HepG2 (cell line): Measurements from ENCODE around the gene ZNF804A. TPM values are rescaled to one million over a fixed set of nuclear protein-coding genes. Genes with fewer than 3 reads are reported as not detected.
"Not testable (repeated sequence)": the region's sequence is repeated elsewhere in the genome, so short reads cannot be mapped to it uniquely, and the experiment has no call there.

Experiments used
- ATAC-seq: fragments of 200-7000 bp; cut with Tn5 transposase; 3 replicates; pipeline ENCODE4 v1.9.1; 2020; ENCODE audit warnings: mild to moderate bottlenecking, moderate library complexity
- BruUV-seq: library from RNA; stranded (reverse); fragments of 400-500 nt; replicated peaks from 2 replicates; lab custom pipeline; 2021; lab: Mats Ljungman, UMichigan
- CTCF ChIA-PET: fragments of 300-600 bp; formaldehyde crosslinking; extraction: SDS; loops from one replicate; lab custom pipeline; 2021; ENCODE audit warnings: low total read pairs, inconsistent platforms, low intra/inter-chr PET ratio; lab: Yijun Ruan, JAX
- POLR2A ChIA-PET: fragments of 350-600 bp; sonication (Branson Sonifier 250); formaldehyde crosslinking; loops from one replicate; lab custom pipeline; 2020; ENCODE audit warnings: antibody characterized with exemption, inconsistent platforms; lab: Yijun Ruan, JAX
- DNase-seq: peaks from one replicate; pipeline ENCODE4 v3.0.0-alpha.2; 2015; ENCODE audit warnings: low spot score
- FAIRE-seq: peaks from 3 replicates; lab custom pipeline; 2011; peaks lifted over from hg19 to GRCh38; lab: Jason Lieb, UNC
- H2AFZ ChIP-seq: one replicate; pipeline ENCODE4 v1.6.1; 2011; ENCODE audit warnings: low read length, inconsistent platforms
- H3K27ac ChIP-seq: fragments of 300-600 bp; 3 replicates; pipeline ENCODE4 v1.8.0; 2011; ENCODE audit warnings: mixed run types, mild to moderate bottlenecking, mixed read lengths, low read length, inconsistent platforms; ENCODE audit not compliant: insufficient read depth; ENCODE audit errors: extremely low read length
- H3K27me3 ChIP-seq, 2 experiments: fragments of 200-600 bp in 1 of 2; 2 replicates in 1 of 2; 3 replicates in 1 of 2; pipeline versions ENCODE4 v1.6.0 to v1.8.0; 2011; ENCODE audit warnings: low read length in 2 of 2, mild to moderate bottlenecking in 2 of 2, moderate library complexity in 2 of 2, inconsistent platforms in 1 of 2; ENCODE audit not compliant: insufficient read depth in 2 of 2, control insufficient read depth in 1 of 2
- H3K36me3 ChIP-seq, 2 experiments: fragments of 200-600 bp in 1 of 2; replicated peaks in 1 of 2; 2 replicates in 1 of 2; 3 replicates in 1 of 2; pipeline versions ENCODE4 v1.5.1 to v1.8.0; 2011; ENCODE audit warnings: low read length in 2 of 2, inconsistent platforms in 1 of 2; ENCODE audit not compliant: insufficient read depth in 2 of 2, control insufficient read depth in 1 of 2
- H3K4me1 ChIP-seq: 2 replicates; pipeline ENCODE4 v1.5.1; 2012; ENCODE audit warnings: low read length, inconsistent platforms; ENCODE audit not compliant: insufficient read depth
- H3K4me2 ChIP-seq: 2 replicates; pipeline ENCODE4 v1.6.0; 2011; ENCODE audit warnings: low read depth, low read length, inconsistent platforms
- H3K4me3 ChIP-seq, 3 experiments: fragments of 200-600 bp in 1 of 3; sonication (generic), shearing (Covaris generic) in 1 of 3; replicated peaks in 1 of 3; 2 replicates each; pipeline ENCODE4 v1.5.1; 2011 to 2016; ENCODE audit warnings: low read length in 3 of 3, inconsistent platforms in 2 of 3, low read depth in 2 of 3, mild to moderate bottlenecking in 2 of 3, control low read depth in 1 of 3, mixed read lengths in 1 of 3; ENCODE audit not compliant: insufficient read depth in 1 of 3
- H3K79me2 ChIP-seq: one replicate; pipeline ENCODE4 v1.6.1; 2011; ENCODE audit warnings: low read length, inconsistent platforms; ENCODE audit not compliant: insufficient read depth
- H3K9ac ChIP-seq: 2 replicates; pipeline ENCODE4 v1.6.0; 2011; ENCODE audit warnings: mild to moderate bottlenecking, low read depth, low read length, inconsistent platforms; ENCODE audit not compliant: insufficient read depth
- H3K9me3 ChIP-seq: 2 replicates; pipeline ENCODE4 v1.5.1; 2012; ENCODE audit warnings: mild to moderate bottlenecking, low read length
- H4K20me1 ChIP-seq: 2 replicates; pipeline ENCODE4 v1.6.0; 2011; ENCODE audit warnings: inconsistent platforms, mild to moderate bottlenecking, low read length, moderate library complexity; ENCODE audit not compliant: insufficient read depth
- ASH2L ChIP-seq: fragments of 300-600, 200-600 bp; sonication (generic); IDR thresholded peaks from 2 replicates; pipeline ENCODE4 v1.7.0; 2017; ENCODE audit warnings: low read depth, mild to moderate bottlenecking, moderate library complexity, mixed read lengths, low read length; ENCODE audit not compliant: insufficient read length
- ETV5 ChIP-seq: IDR thresholded peaks from 2 replicates; pipeline ENCODE4 v1.6.1; 2018; ENCODE audit warnings: missing biosample characterization, missing genetic modification reagents, inconsistent platforms, borderline replicate concordance
- KLF12 ChIP-seq: sonication (generic); formaldehyde crosslinking; IDR thresholded peaks from 2 replicates; pipeline ENCODE4 v1.4.0; 2020; ENCODE audit warnings: missing genetic modification reagents, borderline replicate concordance
- MED13 ChIP-seq: sonication (generic); formaldehyde crosslinking; IDR thresholded peaks from 2 replicates; pipeline ENCODE4 v1.5.0; 2020; ENCODE audit warnings: missing genetic modification reagents
- MEIS2 ChIP-seq: sonication (generic); formaldehyde crosslinking; IDR thresholded peaks from 2 replicates; pipeline ENCODE4 v1.9.0; 2021; ENCODE audit warnings: mild to moderate bottlenecking, missing genetic modification reagents
- NBN ChIP-seq: fragments of 450-650 bp; conservative IDR thresholded peaks from 2 replicates; pipeline ENCODE4 v1.6.1; 2017
- NR2F6 ChIP-seq, 2 experiments: IDR thresholded peaks; 2 replicates each; pipeline ENCODE4 v1.6.1; 2016; ENCODE audit warnings: antibody characterized with exemption in 1 of 2, mild to moderate bottlenecking in 1 of 2
- PCBP1 ChIP-seq: fragments of 200-400 bp; formaldehyde crosslinking; IDR thresholded peaks from 2 replicates; pipeline ENCODE4 v1.6.1; 2017; ENCODE audit warnings: mild to moderate bottlenecking, low read depth, low read length, borderline replicate concordance
- PCBP2 ChIP-seq: fragments of 200-400 bp; formaldehyde crosslinking; optimal IDR thresholded peaks from 2 replicates; pipeline ENCODE3; 2018; ENCODE audit warnings: low read length, low read depth; ENCODE audit not compliant: poor library complexity, severe bottlenecking
- YY1 ChIP-seq: IDR thresholded peaks from 2 replicates; pipeline ENCODE4 v1.6.1; 2011; ENCODE audit warnings: low read length, low read depth, moderate library complexity, mild to moderate bottlenecking; ENCODE audit not compliant: insufficient read depth, insufficient replicate concordance
- ZBTB2 ChIP-seq: sonication (generic); formaldehyde crosslinking; IDR thresholded peaks from 2 replicates; pipeline ENCODE4 v1.8.0; 2022; ENCODE audit warnings: low read depth, missing genetic modification reagents
- ZFAT ChIP-seq: sonication (generic); formaldehyde crosslinking; conservative IDR thresholded peaks from 2 replicates; pipeline ENCODE4 v1.8.1; 2023; ENCODE audit warnings: missing genetic modification reagents, inconsistent platforms
- ZMAT3 ChIP-seq: sonication (generic); formaldehyde crosslinking; conservative IDR thresholded peaks from 2 replicates; pipeline ENCODE4 v1.7.0; 2021; ENCODE audit warnings: missing genetic modification reagents
- ZNF253 ChIP-seq: sonication (generic); formaldehyde crosslinking; IDR thresholded peaks from 2 replicates; pipeline ENCODE4 v1.8.0; 2022; ENCODE audit warnings: mild to moderate bottlenecking, missing genetic modification reagents, borderline replicate concordance
- ZNF333 ChIP-seq: sonication (generic); formaldehyde crosslinking; IDR thresholded peaks from 2 replicates; pipeline ENCODE4 v1.4.0; 2020; ENCODE audit warnings: mild to moderate bottlenecking, missing genetic modification reagents, borderline replicate concordance
- ZNF441 ChIP-seq: sonication (generic); formaldehyde crosslinking; IDR thresholded peaks from 2 replicates; pipeline ENCODE4 v1.7.0; 2021; ENCODE audit warnings: missing genetic modification reagents, borderline replicate concordance
- ZNF7 ChIP-seq: IDR thresholded peaks from 2 replicates; pipeline ENCODE4 v1.6.1; 2016; ENCODE audit warnings: missing biosample characterization, missing genetic modification reagents
- ZNF746 ChIP-seq: sonication (generic); formaldehyde crosslinking; IDR thresholded peaks from 2 replicates; pipeline ENCODE4 v1.8.0; 2022; ENCODE audit warnings: mild to moderate bottlenecking, missing genetic modification reagents
- WGBS: methylation state at CpG from one replicate; pipeline ENCODE4 v1.1.6; 2017; ENCODE audit warnings: low lambda C conversion rate; 5-methylcytosine and 5-hydroxymethylcytosine counted together
- in situ Hi-C: cut with HindIII; loops from 2 replicates; pipeline ENCODE4 v1.10.0; 2017; ENCODE audit warnings: low pct_unique_long_range_greater_than_20kb; ENCODE audit not compliant: extremely low pct_ligation_motif_present
- intact Hi-C: fragments of 100-400 bp; cut with micrococcal nuclease; formaldehyde crosslinking; loops from one replicate; pipeline ENCODE4 v1.10.0; 2022; ENCODE audit not compliant: unreplicated experiment
- polyA plus RNA-seq, 8 experiments: library from polyadenylated mRNA; depleted of rRNA in 3 of 8; stranded (reverse) in 7 of 8; unstranded in 1 of 8; fragments of >200 nt; fragmentation: Illumina TruSeq in 4 of 8; extraction: Trizol in 4 of 8; gene quantifications; 2 replicates each; pipeline versions ENCODE4 v1.2.1 to v1.2.3, GENCODE V29; 2011 to 2016; ENCODE audit warnings: low read depth in 4 of 8, missing spikeins in 1 of 8, mixed read lengths in 1 of 8; ENCODE audit not compliant: insufficient read depth in 1 of 8
- total RNA-seq, 5 experiments: library from RNA; depleted of rRNA; stranded (reverse); fragments of >200 nt; fragmentation: Illumina TruSeq; extraction: Trizol; gene quantifications; 2 replicates each; pipeline ENCODE4 v1.2.3, GENCODE V29; 2016; ENCODE audit warnings: low read depth in 1 of 5
- TF ChIP-seq, protein P1 (sequence below): IDR thresholded peaks from 2 replicates; pipeline ENCODE4 v1.6.1; 2016; ENCODE audit warnings: low read depth, control low read depth

Gene ZNF804A
- total and polyA plus RNA-seq, 2 of the 13 experiments (the other 11 are each of a cell fraction or from before 2014, with no cell fraction given): 0.07 to 0.09 TPM

DNA sequence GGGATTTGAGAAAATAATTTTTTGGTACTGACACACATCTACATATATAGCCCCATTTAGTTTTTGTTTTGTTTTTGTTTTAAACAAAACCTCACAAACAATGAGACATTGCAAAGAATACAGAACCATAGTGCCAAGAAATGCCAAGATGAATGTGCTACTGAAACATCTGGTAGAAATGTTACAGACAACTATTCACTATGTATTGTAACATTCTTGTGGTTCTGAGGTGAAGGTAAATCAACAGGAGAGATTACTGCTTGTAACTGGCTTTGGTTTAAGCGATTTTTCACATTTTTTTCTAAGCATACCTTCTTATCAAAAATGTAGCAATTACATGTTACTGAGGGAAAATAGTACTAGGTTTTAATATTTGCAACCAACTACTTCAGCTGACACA is 281.3 kb downstream of the ZNF804A start:
- Histone ChIP-seq H3K9ac (no peak overlapping the region), H3K9me3 (peaks cover 63% of the 10 kb centered on the region), H4K20me1 (no peaks in the 10 kb centered on the region), H2AFZ (no peak overlapping the region), H3K4me3 (no peak overlapping the region), H3K36me3 (no peaks in the 10 kb centered on the region), H3K4me1 (no peaks in the 10 kb centered on the region), H3K27ac (no peak overlapping the region), H3K27me3 (no peaks in the 10 kb centered on the region), H3K79me2 (no peaks in the 10 kb centered on the region), H3K4me2 (no peak overlapping the region)
- FAIRE-seq: no peak
- in situ Hi-C loops: no loop called here
- CTCF ChIA-PET: no interaction called here
- no peak for DNase-seq
- ATAC-seq: no peak
- WGBS: 4% methylated on average over 1 of the region's 1 CpG
- intact Hi-C loops: no loop called here
- POLR2A ChIA-PET: no interaction called here
- no TSS peak for BruUV-seq
- TF ChIP-seq MED13 (no peak), ZBTB2 (no peak), ZNF7 (no peak), ZNF441 (CRISPR knock-in tag) (no peak), ZFAT (CRISPR knock-in tag) (no peak), NR2F6 (IDR thresholded peaks at IDR 0.05) (no peak), NR2F6 (CRISPR knock-in tag; IDR thresholded peaks at IDR 0.05) (no peak), ZMAT3 (no peak), PCBP1 (no peak), ASH2L (no peak), YY1 (no peak), MEIS2 (CRISPR knock-in tag) (no peak), PCBP2 (no peak), ZNF333 (CRISPR knock-in tag) (no peak), ETV5 (CRISPR knock-in tag) (no peak), ZNF746 (no peak), KLF12 (CRISPR knock-in tag) (no peak), ZNF253 (CRISPR knock-in tag) (no peak), NBN (no peak)
- TF ChIP-seq, protein P1, sequence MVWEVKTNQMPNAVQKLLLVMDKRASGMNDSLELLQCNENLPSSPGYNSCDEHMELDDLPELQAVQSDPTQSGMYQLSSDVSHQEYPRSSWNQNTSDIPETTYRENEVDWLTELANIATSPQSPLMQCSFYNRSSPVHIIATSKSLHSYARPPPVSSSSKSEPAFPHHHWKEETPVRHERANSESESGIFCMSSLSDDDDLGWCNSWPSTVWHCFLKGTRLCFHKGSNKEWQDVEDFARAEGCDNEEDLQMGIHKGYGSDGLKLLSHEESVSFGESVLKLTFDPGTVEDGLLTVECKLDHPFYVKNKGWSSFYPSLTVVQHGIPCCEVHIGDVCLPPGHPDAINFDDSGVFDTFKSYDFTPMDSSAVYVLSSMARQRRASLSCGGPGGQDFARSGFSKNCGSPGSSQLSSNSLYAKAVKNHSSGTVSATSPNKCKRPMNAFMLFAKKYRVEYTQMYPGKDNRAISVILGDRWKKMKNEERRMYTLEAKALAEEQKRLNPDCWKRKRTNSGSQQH (CRISPR knock-in tag): no peak
- TF ChIP-seq, all 625 proteins: peak for 0

GRCh38 chr2:184886585-184886984 is 288.3 kb downstream of the ZNF804A start:
- H3K4me2 ChIP-seq, H3K27me3 ChIP-seq, ATAC-seq, CTCF ChIA-PET, H3K79me2 ChIP-seq, DNase-seq, H2AFZ ChIP-seq, BruUV-seq, H4K20me1 ChIP-seq, H3K4me3 ChIP-seq, H3K27ac ChIP-seq, H3K9ac ChIP-seq, in situ Hi-C loops, POLR2A ChIA-PET, intact Hi-C loops, H3K36me3 ChIP-seq, FAIRE-seq, H3K4me1 ChIP-seq: not testable (repeated sequence)
- H3K9me3 ChIP-seq: peaks cover 78% of the 10 kb centered on the region
- 20% methylated on average over 1 of the region's 2 CpGs for WGBS
